HL-60 (cell line): ENCODE measurements around the gene WASL.

Source experiments
- DNase-seq, 2 experiments: peaks; one replicate each; pipeline ENCODE4 v3.0.0-alpha.2; 2010 to 2020; ENCODE audit warnings: low read depth in 1 of 2, low spot score in 1 of 2
- H3K27ac ChIP-seq: fragments of 250-450 bp; sonication (Bioruptor Pico); replicated peaks from 2 replicates; pipeline ENCODE4 v1.5.1; 2020; ENCODE audit warnings: mild to moderate bottlenecking, moderate library complexity
- H3K27me3 ChIP-seq: fragments of 250-450 bp; sonication (Bioruptor Pico); 2 replicates; pipeline ENCODE4 v1.5.1; 2021; ENCODE audit warnings: mild to moderate bottlenecking, moderate library complexity; ENCODE audit not compliant: insufficient read depth, poor library complexity, severe bottlenecking
- H3K4me3 ChIP-seq: replicated peaks from 2 replicates; pipeline ENCODE4 v1.5.1; 2011; ENCODE audit warnings: mild to moderate bottlenecking, control low read depth, low read length; ENCODE audit not compliant: insufficient read depth
- GABPA ChIP-seq: IDR thresholded peaks from 2 replicates; pipeline ENCODE4 v1.6.1; 2012; ENCODE audit warnings: low read depth
- POLR2AphosphoS5 ChIP-seq: IDR thresholded peaks from 2 replicates; pipeline ENCODE4 v1.6.1; 2012; ENCODE audit warnings: low read depth
- REST ChIP-seq: IDR thresholded peaks from 2 replicates; pipeline ENCODE4 v1.6.1; 2012; ENCODE audit warnings: low read depth; ENCODE audit not compliant: insufficient replicate concordance
- SPI1 ChIP-seq: IDR thresholded peaks from 2 replicates; pipeline ENCODE4 v1.6.1; 2012; ENCODE audit warnings: low read depth, mild to moderate bottlenecking, borderline replicate concordance
- TF ChIP-seq, protein P1 (sequence below): IDR thresholded peaks from one replicate; pipeline ENCODE4 v1.5.1; 2011; ENCODE audit warnings: low read length, control low read depth, inconsistent platforms; ENCODE audit not compliant: insufficient read depth

The WASL gene

DNA sequence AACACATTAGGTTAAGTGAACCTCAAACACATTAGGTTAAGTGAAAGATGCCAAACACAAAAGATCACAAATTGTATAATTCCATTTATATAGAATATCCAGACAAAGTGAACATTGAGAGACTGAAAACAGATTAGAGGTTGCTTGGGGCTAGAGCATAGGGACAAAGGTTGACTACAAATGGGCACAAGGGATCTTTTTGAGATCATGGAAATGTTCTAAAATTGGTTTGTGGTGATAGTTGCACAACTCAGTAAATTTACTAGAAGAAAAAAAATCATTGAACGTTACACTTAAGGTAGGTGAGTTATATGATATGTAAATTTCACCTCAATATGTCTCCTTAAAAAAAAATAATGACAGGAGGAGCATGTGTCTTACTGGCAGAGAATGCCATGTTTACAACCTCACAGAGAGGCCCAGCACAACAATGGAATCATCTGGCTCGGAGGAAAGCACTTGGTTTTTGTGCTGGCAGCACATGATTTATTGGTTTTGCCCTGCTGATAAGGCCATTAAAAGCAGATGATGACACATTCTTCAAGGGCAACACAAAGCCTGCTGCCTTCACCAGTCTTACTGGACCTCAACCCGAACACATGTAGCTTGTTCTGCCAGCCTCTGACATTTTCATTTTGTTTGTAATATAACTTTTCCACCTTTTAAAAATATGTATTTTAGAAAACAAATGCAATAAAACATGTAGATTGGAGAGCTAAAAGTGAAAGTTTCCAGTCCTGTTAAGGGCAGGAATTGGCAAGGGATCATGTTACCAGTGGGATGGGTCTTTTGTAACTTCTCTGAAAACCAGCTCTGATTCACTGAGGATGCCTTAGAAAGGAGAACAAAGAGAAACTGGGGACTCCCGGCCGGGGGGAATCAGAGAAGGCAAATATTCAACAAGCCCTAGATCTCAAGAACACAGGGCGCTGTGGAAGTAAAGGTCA, 105.0 kb downstream of the WASL start:
- H3K27me3 ChIP-seq = no peaks in the 10 kb centered on the region
- H3K27ac ChIP-seq = no peak overlapping the region
- no peak for TF ChIP-seq REST
- TF ChIP-seq GABPA = no peak
- no peak for TF ChIP-seq POLR2AphosphoS5
- TF ChIP-seq SPI1 = no peak
- TF ChIP-seq, protein P1, sequence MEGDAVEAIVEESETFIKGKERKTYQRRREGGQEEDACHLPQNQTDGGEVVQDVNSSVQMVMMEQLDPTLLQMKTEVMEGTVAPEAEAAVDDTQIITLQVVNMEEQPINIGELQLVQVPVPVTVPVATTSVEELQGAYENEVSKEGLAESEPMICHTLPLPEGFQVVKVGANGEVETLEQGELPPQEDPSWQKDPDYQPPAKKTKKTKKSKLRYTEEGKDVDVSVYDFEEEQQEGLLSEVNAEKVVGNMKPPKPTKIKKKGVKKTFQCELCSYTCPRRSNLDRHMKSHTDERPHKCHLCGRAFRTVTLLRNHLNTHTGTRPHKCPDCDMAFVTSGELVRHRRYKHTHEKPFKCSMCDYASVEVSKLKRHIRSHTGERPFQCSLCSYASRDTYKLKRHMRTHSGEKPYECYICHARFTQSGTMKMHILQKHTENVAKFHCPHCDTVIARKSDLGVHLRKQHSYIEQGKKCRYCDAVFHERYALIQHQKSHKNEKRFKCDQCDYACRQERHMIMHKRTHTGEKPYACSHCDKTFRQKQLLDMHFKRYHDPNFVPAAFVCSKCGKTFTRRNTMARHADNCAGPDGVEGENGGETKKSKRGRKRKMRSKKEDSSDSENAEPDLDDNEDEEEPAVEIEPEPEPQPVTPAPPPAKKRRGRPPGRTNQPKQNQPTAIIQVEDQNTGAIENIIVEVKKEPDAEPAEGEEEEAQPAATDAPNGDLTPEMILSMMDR = no peak
- no peak for DNase-seq
- no peak overlapping the region for H3K4me3 ChIP-seq

DNA sequence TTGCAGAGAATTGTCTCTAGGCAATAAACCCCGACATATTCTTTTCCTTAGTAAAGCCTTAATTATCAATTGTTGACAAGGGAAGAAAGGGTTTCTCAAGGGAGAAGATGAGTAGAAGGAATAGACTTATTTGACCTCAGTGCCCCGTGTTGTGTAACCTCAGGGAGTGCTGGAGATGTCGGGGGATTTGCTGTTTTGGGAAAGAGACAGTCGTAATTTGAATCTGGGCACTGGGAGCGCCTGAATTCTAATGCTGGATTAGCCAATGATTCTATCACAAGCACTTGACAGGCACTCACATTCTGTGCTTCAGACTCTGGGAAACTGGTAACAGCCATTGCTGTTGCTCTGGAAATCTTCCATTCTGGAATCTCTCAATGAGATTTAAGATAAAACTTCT, 106.9 kb downstream of the WASL start:
- no peak overlapping the region for H3K4me3 ChIP-seq
- DNase-seq = no peak
- H3K27me3 ChIP-seq = no peaks in the 10 kb centered on the region
- no peak overlapping the region for H3K27ac ChIP-seq
- no peak for TF ChIP-seq POLR2AphosphoS5
- no peak for TF ChIP-seq REST
- TF ChIP-seq, protein P1 = no peak
- TF ChIP-seq GABPA = no peak

DNA sequence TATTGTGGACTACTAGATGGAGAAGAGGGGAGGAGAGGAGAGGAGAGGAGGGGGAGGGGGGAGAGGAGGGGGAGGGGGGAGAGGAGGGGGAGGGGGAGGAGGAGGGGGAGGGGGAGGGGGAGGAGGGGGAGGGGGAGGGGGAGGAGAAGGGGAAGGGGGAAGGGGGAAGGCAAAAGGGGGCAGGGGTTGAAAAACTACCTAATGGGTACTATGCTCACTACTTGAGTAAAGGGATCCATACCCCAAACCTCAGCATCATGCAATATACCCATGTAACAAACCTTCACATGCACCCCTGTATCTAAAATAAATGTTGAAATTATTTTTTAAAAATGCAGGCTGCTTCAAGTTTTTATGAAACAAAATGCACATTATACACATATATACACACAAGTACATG, 108.2 kb downstream of the WASL start:
- no peak for DNase-seq
- TF ChIP-seq GABPA (no peak), REST (no peak), SPI1 (no peak), POLR2AphosphoS5 (no peak)
- TF ChIP-seq, protein P1 = no peak
- H3K4me3 ChIP-seq = no peak overlapping the region
- H3K27ac ChIP-seq = no peak overlapping the region
- no peaks in the 10 kb centered on the region for H3K27me3 ChIP-seq
